NCI-H2029 (cell line): ENCODE measurements around the gene CRADD.
"Not testable (repeated sequence)": the region's sequence is repeated elsewhere in the genome, so short reads cannot be mapped to it uniquely, and the experiment has no call there.

Experiments
- DNase-seq: peaks from one replicate; lab custom pipeline; 2025; lab: John Stamatoyannopoulos, UW

Gene CRADD

DNA sequence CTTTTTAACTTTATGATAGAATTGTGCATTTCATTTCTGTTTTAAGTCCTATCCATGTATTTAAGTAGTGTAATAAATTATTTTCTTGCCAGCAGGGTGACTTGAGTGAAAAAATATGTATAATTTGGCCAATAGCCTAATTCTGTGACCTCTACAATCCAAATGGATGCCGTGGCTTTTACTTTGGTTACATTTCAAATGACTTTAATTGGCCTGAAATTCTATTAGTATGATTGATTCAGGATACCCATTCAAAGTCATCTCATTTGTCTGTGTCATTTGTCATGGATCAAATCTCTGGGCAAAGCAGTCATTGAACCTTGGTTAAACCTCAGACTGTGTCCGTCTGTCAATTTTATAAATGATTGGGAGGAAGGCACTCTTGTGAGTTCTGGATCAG is 29.6 kb downstream of the CRADD start:
- no peak for DNase-seq

DNA sequence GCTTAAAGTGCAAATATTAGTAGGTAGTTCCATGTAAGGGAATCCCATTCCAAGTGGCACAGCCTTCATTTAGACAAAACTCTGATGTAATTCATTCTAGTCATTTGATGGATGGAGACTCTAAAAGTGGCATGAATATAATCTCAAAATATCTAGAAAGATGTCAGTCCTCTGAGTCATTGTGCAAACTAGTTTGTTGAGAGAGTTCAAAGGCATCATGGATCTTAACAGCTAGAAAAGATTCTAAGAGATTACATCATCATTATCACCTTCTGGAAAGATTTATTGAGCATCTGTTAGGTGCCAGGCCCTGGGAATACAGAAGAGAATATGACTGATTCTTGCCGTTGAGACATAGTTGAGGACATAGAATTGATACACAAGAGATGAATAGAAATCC is 30.7 kb downstream of the CRADD start:
- no peak for DNase-seq

DNA sequence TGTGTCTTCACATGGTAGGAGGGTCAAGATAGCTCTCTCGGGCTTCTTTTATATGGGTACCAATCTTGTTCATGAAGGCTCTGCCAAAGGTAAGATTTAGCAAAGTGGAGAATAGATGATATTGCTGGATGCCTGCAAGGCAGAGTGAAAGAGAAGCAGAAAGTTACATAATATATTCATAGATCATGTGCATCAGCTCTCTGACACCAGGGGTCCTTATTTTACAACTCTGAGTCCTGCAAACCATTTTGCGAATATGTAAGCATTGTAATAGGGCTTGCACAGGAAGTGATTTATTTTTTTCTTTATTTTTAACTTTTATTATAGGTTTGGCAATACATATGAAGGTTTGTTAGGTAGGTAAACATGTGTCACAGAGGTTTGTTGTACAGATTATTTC is 31.8 kb downstream of the CRADD start:
- DNase-seq: no peak

DNA sequence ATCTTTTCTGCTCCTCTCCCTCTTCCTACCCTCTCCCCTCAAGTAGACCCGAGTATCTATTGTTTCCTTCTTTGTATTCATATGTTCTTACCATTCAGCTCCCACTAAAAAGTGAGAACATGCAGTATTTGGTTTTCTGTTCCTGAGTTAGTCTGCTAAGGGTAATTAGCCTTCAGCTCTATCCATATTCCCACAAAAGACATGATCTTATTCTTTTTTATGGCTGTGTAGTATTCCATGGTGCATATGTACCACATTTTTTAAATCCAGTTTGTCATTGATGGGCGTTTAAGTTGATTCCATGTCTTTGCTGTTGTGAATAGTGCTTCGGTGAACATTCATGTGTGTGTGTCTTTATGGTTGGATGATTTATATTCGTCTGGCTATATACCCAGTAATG is 32.2 kb downstream of the CRADD start:
- no peak for DNase-seq

DNA sequence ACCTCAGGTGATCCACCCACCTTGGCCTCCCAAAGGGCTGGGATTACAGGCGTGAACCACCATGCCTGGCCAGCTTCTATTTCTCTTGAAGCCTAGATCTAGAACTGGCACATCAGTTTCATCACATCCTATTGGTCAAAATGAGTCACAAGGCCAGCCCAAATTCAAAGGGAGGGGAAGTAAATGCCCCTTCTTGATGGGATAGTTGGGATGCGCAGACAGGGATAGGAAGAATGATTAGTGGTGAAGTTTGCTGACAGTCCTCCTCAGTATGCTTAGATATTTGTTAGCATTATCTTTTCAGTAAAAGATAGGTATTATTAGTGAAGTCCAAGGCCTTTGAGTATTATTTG is 33.4 kb downstream of the CRADD start:
- DNase-seq: no peak

DNA sequence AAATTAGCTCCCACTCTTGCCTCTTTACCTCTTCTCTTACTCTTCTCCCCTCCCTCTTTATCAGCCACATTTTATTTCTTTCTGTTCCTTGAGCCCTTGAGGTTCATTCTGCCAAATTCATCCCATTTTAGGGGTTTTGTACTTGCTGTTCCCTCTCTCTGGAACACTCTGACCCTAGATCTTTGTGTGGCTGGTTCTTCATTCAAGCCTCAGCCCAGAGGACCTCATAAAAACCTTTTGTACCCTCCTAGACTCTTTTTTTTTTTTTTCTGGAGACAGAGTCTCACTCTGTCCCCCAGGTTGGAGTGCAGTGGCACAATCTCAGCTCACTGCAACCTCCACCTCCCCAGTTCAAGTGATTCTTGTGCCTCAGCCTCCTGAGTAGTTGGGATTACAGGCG is 34.3 kb downstream of the CRADD start:
- not testable (repeated sequence) for DNase-seq

DNA sequence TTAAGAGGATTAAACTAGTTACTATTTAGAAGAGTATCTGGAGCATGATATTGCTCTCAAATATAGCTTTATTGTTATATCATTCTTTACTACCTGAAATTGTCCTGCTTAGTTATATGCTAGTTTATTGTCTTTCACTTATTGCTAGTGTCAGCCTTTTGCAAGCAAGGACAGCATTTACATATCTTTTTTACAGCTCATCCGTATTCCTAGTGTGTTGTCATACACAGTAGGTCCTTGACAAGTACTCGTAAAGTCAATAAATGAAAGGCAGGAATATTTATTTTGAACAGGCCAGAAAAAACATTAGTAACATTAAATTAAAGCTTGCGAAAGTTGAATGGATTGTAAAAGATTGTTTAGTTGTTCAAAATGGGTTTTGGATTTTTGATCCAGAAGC is 35.0 kb downstream of the CRADD start:
- DNase-seq: no peak

DNA sequence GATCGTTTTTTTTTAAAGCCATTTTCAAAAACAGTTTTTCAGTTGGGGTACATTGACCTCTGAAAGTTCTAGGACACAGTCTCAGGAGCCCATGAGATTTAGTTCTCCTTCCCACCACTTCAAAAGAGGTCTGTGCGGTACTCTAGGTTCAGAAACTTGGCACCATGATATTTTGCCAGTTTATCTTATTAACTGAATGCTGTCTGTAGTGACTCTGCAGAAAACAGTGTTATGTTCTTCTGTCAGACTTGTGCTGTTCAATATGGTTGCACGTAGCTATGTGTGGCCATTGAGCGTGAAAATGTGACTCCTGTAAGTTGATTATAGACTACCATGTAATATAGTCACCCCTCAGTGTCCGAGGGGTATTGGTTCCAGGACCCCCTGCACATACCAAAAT is 35.9 kb downstream of the CRADD start:
- DNase-seq: no peak

DNA sequence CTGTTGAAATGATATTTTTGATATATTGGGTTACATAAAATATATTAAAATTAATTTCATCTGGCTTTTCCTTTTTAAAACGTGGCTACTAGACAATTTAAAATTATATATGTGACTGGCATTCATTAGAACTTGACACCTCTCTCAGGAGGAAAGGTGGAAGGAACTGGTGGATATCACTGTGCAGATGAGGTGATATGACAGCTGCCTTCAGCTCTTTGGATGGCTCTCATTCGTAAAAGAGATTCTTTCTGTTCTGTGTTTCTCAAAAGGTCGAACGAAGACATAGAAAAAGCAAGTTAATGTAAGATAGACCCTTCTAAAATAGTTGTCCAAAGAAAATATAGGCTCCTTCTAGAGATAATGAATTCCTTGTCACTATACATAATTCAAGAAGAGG is 36.6 kb downstream of the CRADD start:
- no peak for DNase-seq

DNA sequence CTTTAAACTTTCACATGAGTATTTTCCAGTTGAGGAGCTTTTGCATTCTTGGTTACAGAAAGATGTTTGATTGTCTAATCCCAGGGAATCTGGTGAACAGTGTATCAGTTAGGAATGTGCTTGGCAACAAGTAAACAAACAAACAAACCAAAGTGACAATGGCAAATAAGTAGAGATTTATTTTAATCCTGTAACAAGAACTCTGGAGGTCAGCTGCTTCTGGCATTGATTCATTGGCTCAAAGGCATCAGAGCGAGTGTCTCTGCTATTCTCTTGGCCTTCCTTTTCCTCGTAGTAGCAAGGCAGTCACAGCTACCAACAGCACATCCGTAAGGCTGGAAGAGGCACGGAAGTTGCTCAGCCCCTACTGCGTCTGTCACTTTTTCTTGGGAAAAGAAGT is 37.2 kb downstream of the CRADD start:
- no peak for DNase-seq

DNA sequence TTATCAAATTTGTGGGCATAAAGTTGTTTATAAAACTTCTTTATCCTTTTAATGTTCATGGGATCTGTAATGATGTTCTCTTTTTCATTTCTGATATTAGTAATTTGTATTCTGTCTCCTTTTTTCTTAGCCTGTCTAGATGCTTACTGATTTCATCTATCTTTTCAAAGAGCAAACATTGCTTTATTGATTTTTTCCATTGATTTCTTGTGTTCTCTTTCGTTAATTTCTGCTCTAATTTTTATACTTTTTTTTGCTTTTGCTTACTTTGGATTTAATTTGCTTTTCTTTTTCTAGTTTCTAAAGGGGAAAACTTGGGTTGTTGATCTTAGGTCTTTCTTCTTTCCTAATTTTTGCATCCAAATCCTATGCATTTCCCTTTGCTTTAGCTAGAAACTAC is 42.5 kb downstream of the CRADD start:
- DNase-seq: no peak

DNA sequence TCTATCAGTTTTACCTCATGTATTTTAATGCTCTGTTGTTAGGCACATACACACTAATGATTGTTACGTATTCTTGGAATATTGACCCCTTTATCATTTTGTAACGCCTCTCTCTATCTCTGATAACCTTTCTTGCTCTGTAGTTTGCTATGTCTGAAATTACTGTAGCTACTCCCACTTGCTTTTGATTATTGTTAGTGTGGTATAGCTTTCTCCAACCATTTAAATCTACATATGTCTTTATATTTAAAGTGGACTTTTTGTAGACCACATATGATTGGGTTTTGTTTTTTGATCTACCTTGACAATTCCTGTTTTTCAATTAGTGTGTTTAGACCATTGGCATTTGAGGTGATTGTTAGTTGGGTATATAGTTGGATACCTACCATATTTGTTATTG is 43.4 kb downstream of the CRADD start:
- no peak for DNase-seq

DNA sequence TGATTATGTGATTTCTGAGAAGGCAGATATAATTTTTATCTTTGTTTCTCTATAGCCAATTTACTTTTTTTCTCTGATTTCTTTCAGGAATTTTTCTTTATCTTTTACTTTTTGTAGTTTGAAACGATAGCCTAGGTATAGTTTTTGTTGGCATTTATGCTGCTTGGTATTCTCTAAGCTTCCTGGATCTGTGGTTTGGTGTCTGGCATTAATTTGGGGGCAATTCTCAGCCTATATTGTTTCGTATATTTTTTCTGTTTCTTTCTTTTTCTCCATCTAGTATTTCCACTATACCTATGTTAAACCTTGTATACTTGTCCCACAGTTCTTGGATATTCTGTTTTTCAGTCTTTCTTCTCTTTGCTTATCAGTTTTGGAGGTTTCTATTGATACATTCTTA is 45.0 kb downstream of the CRADD start:
- no peak for DNase-seq

DNA sequence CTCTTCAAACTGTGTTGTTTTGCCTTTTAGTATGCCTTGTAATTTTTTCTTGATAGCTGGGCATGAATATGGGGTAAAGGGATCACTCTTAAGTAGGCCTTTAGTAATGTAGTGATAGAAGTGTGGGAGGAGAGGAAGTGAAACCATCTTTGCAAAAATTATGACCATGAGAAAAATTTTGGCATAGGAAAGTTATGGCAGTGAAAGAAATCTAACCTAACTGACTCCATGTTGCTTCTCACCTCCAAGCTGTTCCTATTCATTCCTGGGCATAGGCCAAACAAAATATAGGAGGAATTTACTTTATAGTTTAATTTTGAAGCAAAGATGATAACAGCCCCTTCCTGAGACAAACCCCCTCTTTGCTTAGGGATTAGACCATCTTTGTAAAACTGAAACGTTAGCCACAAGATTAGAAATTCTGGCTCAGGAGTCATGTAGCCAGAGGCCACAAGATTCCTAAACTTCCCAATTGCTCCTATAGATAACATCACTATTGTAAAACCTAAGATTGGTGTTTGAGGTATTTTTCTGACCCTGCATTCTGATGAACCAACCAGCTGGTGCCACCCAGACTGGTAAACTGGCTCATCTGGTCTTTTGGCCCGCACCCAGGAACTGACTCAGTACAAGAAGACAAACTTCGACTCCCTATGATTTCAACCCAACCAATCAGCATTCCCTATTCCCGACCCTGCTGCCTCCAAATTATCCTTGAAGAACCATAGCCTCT is 45.8 kb downstream of the CRADD start:
- DNase-seq: no peak

DNA sequence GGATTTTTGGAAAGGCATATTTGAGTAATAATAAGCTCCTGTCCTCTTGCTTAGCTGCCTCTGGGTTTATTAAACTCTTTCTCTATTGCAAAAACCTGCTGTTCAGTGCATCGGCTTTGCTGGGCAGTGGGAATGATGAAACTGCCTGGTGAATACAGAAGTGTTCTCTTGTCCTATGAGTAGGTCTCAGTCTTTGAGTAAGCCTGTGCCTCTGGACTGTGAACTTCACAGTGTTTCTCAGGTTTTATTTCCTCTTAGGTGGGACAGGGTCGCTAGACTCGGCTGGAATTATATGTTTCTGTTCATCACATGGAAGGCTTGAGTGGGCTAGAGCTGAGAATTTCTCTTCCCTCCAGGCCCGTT is 46.4 kb downstream of the CRADD start:
- no peak for DNase-seq

DNA sequence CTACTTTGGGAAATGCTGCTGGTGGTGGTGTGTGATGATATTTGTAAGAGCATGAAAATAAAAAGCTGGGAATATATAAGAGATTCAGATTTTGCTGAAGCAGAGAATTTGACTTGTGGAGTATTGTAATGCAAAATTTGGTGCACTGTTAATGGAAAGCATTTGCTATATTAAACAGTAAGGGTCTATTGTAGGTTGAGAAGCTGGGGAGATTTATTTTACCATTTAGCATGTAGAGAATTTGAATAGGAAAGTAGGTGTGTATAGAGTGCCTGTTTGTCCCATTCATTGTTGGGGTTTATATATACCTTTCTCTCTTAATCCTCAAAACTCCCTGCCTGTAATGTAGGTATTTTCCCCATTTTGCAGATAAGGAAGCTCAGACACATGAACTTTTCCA is 48.4 kb downstream of the CRADD start:
- DNase-seq: no peak

DNA sequence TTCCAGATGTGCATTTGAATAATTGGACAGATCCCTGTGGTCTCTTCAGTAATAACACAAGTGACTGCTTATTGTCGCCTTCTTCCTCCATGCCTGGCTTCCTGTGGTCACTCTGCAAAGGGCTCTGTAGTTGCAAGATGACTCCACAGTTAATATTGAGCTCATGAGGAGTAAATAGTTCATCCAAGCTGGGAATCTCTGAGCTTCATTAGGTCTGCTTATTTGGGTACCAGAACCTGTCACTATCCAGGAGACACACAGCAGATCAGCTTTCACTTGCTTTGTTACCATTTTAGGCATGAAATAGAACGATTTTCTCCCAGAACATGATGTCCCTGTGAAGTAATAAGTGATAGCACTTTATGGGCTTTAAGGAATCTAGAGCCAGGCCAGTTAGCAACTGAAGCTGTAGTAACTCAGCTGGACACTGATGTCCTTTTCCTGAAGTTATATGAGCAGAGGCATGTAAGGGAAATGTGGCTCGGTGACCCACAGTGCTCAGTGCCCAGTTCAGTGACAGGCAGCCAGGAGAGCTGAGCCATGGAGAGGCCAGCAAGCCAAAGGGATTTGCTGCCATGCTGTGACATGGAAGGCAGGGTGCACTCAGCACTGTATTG is 50.1 kb downstream of the CRADD start:
- DNase-seq: no peak

DNA sequence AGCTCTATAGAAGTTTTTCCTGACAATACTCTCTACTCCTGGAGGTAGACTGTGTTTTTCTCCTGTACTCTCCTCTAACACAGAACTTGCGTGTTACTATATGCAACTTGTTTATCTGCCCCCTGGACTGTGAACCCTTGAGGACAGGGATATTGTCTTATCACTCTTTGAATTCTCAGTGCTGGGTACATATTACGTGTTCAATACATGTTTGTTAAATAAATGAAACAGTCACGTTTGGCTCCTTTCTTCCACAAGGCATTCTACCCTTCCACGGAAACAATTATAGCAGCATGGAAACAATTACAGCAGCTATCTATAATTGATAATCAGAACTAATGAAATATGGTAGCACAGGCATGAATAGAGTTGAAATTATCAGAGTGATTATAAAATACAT is 50.7 kb downstream of the CRADD start:
- DNase-seq: no peak

DNA sequence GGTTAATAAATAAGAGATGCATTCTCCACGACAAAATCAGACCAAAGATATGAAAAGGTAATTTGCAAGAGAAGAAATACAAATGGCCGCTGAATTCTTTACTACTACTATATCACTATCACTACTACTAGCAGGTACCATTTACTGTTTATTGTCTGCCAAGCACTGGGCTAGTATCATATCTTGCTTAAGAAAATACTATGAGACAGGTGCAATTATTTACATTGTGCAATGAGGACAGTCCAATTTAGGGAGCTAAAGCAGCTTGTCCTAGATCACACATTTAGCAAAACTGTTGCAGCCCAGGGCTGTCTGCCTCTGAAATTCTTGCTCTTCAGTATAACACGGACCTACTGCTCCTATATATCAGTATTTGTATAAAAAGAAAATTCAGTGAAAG is 52.8 kb downstream of the CRADD start:
- no peak for DNase-seq

DNA sequence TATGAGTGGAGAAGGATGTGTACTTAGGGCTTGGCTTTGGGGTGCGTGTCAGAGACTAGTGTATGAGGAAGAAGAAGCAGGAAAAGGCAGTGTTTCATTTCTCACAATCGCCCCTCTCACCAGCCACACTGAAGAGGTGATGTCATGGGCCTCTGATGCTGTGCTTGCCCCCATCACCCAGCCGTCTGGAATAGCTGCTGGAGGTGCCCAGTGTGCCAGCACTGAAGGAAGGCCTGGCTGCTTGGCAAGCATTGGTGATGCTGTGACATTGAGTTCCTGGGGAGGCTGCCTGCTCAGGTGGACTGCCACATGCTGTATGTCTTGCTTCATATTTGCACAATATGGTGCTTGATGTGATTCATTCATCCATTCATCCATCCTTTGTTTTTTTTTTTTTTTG is 56.2 kb downstream of the CRADD start:
- DNase-seq: no peak

DNA sequence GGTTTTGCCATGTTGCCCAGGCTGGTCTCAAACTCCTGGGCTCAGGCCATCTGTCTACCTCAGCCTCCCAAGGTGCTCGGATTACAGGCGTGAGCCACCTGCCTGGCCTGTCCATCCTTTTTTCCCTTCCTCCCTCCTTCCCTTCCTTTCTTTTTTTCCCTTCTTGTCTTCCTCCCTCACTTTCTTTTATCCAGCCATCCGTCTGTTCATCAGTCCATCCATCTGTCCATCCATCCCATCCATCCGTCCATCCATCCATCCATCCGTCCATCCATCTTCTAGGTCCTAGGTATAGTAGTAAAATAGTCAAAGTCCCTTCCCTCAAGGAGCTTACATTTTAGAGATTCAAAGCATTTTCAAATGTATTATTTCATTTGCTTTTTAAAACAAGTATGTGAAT is 56.8 kb downstream of the CRADD start:
- no peak for DNase-seq

DNA sequence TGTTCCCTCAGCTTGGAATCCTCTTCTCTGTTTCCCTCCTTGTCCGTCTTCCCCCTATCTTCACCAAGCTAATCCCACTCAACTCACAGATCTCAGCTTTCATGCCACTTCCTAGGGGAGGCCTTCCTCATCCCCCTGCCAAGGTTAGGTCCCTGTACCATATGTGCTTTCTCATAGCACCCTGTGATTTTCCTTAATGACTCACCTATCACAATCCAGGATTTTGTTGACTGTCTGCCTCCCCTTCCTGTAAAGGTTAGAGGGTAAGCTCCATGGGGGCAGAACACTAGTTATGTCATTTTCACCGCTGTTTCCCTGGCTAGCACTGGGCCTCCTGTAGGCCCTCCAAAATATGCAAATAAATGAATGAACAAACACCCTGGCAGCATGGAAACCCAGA is 57.6 kb downstream of the CRADD start:
- DNase-seq: no peak

DNA sequence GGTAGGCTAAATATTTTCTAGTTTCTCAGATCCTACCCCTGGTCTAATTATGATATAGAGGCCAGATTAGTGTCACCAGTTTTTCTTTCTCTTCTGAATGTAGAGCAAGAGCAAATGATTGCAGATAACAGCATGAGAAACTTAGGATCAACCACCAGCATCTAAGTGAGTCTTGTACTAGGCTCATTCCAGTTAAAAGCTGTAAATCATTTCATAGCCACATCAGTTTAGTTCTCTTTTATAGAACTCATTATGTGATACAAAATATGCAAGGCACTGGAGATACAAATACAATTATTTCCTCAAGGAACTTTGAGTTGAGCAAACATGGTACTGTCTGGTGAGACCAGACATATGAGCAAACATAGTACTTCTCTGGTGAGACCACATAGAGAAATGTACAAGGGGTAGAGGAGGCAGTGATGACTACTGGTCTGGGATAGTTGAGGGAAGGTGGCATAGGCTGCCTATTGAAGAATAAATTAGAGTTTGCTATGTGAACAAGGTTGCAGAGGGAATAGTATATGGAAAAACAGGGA is 59.5 kb downstream of the CRADD start:
- no peak for DNase-seq
